HG02943 (cell line): ENCODE results near the gene SLC7A10.
"Not testable (repeated sequence)": the region's sequence is repeated elsewhere in the genome, so short reads cannot be mapped to it uniquely, and the experiment has no call there.

Source experiments
- ATAC-seq: cut with Tn5 transposase; IDR thresholded peaks from one replicate; pipeline ENCODE4 v1.9.1; 2021; ENCODE audit warnings: mild to moderate bottlenecking, low read depth, moderate library complexity; ENCODE audit not compliant: unreplicated experiment

SLC7A10 gene

DNA sequence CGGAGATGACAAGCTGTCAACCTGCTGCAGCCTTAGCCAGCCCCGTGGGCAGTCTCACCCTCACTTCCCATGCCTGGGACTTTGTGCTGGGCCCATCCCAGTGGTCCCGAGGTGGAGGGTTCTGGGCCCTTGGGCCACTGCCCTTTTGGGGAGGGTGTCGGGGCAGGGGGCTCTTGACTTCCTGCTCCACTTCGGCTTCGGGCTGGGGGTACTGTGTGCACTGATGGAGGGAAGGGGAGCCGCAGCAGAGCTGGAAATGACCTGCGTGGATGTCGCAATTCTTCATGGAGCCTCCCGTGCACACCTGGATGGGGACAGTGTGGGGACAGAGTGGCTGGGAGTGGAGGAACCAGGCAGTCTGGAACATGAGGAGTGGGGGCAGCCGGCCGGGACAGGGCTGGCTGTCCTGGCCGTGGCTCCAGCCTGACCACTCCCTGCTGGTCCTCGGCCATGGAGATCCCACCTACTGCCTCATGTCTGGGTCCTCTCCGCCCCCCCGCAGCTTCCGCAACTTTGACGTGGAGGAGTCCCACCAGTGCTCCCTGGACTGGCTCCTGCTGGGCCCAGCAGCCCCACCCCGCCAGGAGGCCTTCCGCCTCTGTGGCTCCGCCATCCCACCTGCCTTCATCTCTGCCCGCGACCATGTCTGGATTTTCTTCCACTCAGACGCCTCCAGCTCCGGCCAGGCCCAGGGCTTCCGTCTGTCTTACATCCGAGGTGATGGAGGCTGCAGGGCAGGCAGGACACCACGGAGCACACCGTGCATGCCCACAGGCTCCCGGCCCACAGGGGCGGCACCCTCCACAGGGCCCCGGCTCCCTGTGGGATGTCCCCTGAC is 21.3 kb downstream of the SLC7A10 start:
- ATAC-seq = no peak

GRCh38 chr19:33203529-33203928 is 22.1 kb downstream of the SLC7A10 start:
- no peak for ATAC-seq

GRCh38 chr19:33202546-33203507 is 22.8 kb downstream of the SLC7A10 start:
- no peak for ATAC-seq

DNA sequence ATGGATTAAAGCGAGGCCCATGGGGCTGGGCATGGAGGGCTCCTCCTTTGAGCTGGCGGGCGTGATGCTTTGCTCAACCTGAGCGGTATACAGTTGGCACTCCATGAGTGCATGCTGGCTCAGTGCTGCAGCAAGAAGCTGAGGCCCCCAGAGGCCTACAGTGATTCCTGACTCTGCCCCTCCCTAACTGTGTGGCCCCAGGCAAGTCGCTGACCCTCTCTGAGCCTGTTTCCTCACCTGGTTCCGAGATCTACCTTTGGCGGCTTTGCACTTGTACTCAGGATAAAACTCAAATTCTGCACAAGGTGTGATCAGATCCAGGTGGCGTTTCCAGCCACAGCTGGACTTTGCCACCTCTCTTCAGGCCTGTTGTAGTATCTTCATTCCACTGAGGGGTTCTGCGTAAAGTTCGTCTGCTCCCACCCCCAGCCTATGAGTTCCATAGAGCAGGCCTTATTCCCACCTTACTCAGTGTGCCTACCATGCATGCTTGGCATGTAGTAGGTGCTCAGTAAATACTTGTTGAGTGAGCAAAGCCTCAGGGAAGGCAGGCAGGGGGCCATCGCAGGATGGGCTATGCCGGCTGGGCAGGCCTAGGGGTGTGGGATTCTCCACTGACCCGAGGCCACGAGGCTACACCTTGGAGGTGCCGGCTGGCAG is 23.6 kb downstream of the SLC7A10 start:
- no peak for ATAC-seq

DNA sequence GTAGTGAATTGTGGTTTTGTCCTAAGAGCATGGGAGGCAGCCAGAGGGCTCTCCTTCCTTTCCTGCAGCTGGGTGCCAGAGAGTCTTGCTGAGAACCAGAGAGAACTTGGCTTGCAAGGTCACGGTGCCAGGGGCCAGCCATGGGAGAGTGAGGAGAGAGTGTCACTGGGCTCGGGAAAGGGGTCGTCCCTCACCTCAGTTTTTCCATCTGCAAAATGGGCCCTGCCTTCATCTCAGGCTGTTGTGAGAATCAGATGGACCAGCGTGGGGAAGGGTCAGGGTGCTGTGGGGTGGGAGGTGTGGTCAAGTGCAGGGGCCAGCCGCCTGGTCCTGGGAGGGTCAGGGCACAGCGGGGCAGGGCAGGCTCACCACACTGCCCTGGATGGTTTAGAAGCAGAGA is 24.2 kb downstream of the SLC7A10 start:
- ATAC-seq = no peak

DNA sequence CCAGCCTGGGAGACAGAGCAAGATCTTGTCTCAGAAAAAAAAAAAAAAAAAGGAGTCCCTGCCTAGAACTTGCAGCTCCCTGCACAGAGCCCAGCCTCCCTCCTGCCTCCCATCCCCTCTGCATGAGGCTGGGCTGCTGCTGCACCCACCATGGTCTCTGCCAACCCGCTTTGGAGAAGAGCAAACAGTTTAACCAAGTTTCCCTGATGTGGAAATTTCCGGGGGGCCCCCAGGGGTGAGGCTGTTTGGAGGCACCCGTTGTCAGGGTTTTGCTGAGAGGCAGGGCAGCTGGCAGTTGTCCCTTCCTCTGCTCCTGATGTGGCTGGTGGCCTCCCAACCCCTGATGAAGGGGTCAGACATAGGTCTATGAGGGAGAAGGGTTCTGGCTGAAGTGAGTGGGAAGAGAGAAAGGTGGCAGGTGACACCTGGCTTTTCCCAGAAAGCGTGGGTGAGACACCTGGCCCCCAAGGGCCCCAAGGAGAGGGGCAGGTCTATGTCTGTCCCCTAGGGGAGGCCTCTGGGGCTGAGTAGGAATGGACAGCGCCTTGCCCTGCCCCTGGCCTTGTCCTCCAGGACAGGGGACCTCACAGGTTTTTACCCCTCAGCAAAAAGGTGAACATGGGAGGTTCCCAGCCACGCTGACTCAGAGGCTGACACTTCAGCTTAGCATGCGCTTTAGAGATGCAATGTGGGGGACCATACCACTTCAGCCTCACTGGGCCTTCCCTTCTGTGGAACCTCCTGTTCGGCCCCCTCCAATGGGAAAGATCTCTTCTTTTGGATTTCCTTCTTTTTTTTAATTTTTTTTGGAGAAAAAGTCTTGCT is 26.0 kb downstream of the SLC7A10 start:
- no peak for ATAC-seq

DNA sequence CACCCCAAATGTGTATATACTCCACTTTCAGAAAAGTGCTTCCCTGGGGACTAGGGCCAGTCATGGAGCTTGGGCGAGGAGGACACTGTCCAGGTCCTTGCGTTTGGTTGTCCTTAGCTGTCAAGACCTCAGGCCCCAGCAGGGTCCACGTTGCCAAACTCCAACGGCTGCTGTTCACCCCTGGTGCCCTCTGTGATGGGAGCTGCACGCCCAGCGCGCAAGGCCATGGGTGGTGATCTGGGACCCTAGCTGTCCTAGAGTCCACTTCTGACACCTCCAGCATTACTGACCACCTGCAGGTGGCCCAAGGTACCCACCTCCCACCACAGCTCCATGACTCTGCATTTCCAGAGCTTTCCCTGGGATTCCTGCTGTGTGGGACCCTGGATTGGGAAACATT is 27.5 kb downstream of the SLC7A10 start:
- ATAC-seq = no peak

DNA sequence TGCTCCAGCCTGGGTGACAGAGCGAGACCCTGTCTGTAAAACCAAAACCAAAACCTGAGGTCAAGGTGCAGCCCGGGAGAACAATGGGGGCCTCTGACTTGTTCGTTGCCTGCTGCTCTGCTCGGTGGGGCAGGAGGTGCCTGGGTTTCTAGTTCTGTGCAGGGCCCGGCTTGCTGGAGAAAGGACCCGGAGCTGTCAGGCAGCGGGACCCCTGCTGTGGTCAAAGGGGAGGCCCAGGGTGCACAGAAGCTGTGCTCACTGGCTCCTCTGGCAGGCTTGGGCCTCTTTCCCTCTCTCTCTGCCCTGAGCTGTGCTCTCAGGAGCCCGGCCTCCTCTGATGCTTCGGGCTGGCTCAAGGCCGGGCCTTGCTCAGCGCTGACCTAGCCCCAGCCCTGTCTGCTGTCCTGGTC is 28.1 kb downstream of the SLC7A10 start:
- ATAC-seq = no peak

DNA sequence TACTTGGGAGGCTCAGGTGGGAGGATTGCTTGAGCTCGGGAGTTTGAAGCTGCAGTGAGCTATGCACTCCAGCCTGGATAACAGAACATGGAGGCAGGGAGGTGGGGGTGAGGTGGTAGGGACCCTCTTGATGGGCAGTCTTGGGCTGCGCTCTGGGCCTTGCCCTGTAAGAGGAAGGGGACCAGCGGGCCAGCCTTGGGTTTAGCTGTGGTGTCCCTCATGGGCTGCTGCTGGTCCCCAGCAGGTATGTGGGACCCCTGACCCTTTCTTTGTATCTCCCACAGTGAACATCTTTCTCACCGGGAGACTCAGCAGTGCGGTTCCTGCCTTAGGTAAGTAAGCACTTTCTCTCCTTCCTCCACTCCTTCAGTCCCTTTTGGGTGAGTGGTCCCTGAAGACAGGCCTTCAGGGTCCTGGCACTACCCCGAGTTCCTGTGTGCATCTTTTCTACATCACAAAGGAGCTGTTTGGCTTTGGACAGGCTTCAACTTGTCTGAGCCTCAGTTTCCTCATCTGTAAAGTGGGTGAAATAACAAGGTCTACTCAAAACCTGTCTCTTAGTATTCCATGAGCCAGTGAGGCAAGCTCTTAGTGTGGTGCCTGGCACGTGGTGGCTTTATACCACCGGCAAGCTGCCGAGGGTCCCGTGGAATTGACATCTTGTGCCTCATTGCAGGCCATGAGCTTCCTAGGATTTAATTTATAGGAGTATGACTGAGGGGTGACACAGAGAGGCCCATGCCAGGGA is 29.0 kb downstream of the SLC7A10 start:
- ATAC-seq = no peak

GRCh38 chr19:33195645-33196347 is 29.9 kb downstream of the SLC7A10 start:
- ATAC-seq = no peak

DNA sequence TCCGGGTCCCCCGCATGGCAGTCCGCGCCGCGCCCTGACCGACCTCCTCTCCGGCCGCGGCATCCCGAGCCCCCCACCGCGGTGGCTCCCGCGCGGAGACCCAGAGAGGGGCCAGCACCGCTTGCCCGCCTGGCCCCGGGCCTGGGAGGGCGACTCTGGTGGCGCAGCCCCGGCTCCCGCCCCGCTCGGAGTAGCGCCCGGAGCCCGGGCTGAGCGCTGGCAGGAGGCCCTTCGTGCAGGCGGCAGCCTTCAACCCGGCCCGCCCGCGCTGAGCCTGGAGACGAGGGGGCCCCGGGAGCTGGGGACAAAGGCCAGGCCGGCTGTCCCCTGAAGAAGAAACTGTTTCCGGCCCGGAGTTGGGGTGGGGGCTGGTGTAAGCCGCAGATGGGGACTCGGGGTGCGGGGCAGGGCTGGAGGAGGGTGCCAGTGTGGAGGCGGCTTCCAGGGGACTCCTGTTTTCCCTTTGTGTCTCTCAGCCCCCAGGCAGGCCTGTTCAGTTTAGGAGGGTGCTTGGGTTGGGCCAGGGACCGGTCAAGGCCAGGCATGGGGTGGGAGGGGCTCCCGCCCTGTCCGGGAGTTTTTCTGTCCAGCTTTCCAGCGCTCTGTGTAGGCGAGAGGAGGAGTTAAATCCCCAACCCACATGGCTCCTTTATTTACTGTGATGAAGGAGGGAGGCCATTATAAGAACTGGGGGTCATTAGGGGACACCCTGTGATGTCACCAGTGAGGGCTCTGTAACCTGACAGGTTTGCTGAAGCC is 30.6 kb downstream of the SLC7A10 start:
- no peak for ATAC-seq

DNA sequence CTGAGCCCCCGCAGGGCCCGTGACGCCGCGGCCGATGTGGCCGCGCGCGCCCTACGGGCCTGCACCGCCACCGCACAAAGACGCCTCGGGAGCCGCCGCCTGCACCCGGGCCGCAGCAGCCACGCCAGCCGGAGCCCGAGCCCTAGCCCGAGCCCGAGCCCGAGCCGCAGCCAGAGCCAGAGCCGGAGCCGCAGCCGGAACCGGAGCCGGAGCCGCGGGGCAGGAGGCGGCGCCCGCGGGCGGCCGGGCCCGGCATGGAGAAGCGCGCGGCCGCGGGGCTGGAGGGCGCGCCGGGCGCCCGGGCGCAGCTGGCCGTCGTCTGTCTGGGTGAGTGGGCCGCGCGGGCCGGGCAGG is 31.1 kb downstream of the SLC7A10 start:
- no peak for ATAC-seq

DNA sequence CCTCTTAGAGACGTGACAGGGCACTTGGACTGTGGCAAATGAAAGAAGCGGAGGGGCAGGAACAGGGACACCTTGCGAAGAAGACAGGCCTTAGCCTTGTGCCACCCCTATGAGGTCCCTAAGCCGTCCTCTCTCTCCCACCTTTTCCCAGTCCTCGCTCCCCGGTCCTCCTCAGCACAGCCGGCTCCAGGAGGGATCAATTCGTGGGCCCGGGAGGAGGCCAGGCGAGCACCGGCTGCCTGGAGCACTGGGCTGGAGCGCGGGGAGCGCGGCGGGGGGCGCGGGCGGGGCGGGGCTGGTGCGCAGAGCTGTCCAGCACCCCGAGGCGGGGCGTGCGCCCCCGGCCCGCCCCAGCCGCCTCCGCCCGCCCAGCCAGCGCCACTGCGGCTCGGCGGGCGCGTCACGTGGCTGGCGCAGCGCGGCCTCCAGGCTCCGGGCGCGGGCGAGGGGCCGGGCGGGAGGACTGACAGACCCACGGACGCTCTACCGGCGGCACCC is 31.7 kb downstream of the SLC7A10 start, which contains the start of gene LRP3:
TSS of gene LRP3 (plus strand) at position 466 of the 498 bp plus-strand sequence. CDS start 456 bp downstream, outside the sequence.
- no peak for ATAC-seq

DNA sequence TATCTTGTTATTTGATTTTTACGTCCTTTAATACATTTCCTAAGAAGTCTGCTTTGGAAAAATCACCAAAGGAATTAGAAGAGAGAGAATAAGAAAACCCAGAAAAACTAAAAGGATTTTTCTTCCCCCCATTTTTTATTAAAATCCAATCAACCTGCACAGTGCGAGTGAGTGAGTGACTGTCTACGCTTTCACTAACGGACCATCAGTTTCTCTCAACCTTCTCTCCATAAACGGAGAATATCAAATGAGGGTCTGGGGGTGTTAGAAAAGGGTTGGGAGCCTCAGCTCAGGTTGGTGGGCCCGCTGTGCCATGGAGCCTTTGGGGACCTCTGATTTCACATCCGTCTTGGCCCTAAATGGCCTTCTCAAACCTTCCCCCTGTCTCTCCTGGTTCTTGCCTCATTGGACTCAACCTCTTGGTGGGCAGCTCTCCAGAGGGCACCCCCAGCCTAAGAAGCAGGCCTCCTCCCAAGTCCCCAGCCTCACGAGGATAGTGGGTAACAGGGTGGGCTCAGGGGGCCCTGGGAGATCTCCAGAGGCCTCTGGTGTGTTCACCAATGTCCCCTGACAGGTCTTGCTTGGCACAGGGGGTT is 32.3 kb downstream of the SLC7A10 start:
- ATAC-seq = no peak

- no peak for ATAC-seq
Measured at GRCh38 chr19:33192010-33192409, 33.6 kb downstream of the SLC7A10 start.

DNA sequence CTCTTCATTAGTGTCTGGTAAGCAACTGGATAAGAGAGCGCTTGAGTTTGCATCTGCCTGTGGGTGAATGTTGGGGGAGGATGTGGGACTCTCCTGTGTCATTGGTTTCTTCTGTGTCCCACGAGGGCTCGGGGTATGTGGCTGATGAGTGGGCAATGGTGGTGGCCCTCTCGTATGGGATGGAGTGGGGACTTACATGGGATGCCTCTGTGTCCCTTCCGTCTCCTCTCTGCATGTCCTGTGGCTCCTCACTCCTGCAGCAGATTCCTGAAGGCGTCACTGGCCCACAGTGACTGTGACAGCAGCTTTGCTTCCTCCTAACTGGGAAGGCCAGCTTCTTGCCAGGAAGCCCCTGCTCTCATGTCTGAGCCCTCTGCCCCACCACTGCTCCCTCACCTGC is 34.1 kb downstream of the SLC7A10 start:
- ATAC-seq = no peak

DNA sequence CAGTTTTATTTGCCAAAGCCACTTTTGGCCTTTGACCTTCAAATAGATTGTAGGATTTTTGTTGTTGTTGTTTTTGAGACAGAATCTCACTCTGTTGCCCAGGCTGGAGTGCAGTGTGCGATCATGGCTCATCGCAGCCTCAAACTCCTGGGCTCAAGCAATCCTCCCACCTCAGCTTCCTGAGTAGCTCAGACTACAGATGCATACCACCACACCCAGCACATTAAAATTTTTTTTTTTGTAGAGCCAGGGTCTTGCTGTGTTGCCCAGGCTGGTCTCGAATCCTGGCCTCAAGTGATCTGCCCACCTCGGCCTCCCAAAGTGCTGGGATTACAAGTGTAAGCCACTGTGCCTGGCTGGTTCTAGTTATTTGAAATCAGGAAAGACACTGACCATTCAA is 34.6 kb downstream of the SLC7A10 start:
- ATAC-seq = not testable (repeated sequence)
